Stimulated activated CD8-positive, alpha-beta memory T cell treated with anti-CD3 and anti-CD28 coated beads, Interleukin-15, amount 100 ng/mL, for 4 hours (primary cell): ENCODE measurements around the gene KCNV2.

Experiments used
- DNase-seq, 2 donors: peaks; one replicate each; pipeline ENCODE4 v3.0.0-alpha.2; 2020; ENCODE audit warnings: low read depth in 2 of 2

The KCNV2 gene

DNA sequence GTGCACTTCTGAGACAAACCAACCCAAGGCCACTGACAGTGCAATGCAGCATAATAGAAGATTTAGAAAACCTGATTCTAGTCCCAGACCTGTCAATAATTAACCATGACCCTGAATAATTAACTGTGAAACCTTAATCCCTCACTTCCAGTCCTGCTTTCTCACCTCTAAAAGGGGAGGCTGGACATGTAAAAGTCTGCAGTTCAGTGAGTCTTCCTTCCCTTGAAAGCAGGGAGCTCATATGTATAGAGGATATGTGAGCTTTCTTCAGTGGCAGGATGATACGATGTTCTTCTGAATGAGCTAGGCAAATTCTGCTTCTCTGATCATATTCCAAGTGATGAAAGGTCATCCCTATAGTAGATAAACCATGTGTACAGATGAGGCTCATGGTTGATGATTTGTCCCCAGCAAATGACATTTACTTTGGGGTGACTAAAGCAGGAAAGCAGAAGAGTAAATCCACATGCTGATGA is 2.9 kb downstream of the KCNV2 start:
- DNase-seq = no peak

DNA sequence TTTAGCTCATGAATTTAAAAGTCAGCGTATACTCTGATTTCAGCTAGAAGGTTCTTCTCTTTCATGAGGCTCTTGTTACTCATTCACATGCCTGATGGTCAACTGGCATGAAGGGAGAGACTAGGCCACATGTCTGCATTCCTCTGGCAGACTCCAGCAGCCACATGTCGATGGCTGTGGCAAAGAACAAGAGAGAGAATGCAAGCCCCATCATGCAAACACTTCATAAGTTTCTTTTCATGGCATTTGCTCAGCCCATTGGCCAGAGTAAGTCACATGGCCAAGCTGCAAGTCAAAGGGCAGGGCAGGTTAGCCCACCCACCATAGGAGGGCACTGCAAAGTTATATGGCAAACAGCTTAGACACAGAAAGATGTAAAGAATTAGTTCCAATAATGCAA is 5.4 kb downstream of the KCNV2 start:
- DNase-seq = no peak

DNA sequence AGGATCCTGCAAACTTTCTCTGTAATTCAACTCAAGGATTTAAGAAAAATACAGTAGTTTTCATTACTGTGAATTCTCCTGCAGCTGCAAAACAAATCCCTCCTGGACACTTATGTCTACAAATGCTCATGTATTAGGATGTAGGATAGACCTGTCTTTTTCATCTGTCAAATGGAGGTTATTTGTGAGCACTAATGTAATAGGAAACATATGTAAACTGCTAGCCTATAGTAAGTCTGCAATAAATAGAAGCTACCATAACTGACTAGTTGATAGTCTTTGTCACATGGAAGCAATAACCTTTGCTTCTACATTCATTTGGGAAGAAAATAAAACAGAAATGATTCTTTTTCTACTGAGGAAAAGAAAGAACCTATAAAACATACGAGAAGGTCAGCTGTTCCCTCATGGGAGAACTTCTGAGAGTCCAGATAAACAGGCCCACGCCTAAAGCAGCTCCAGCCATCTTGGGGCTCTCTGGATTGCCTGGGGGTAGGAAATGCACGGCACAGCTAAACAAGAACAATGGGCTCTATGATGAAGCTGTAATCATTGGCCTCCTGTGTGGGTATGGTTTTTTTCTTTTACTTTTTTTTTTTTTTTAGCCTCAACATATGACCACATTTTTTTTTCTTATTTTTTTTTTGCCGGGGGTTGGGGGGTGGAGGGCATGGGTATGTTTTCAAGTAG is 6.2 kb downstream of the KCNV2 start:
- no peak for DNase-seq

DNA sequence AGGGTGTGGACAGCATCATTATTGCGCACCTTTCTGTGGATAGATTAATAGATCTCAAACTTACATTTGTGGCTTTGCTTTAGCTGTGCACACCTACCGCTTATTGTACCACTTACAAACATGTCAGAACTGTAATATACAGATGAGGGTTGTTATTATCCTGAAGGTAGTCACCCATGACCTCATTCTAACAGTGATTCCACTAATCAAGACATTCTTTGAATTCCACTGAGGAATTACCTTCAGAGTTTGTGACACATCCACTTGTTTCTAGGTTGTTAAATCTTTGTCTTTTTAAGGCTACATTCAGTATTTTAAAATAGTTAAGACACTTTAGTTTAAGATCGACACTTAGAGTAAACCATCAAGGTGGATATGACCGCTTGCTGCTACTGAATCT is 7.8 kb downstream of the KCNV2 start:
- DNase-seq = no peak

DNA sequence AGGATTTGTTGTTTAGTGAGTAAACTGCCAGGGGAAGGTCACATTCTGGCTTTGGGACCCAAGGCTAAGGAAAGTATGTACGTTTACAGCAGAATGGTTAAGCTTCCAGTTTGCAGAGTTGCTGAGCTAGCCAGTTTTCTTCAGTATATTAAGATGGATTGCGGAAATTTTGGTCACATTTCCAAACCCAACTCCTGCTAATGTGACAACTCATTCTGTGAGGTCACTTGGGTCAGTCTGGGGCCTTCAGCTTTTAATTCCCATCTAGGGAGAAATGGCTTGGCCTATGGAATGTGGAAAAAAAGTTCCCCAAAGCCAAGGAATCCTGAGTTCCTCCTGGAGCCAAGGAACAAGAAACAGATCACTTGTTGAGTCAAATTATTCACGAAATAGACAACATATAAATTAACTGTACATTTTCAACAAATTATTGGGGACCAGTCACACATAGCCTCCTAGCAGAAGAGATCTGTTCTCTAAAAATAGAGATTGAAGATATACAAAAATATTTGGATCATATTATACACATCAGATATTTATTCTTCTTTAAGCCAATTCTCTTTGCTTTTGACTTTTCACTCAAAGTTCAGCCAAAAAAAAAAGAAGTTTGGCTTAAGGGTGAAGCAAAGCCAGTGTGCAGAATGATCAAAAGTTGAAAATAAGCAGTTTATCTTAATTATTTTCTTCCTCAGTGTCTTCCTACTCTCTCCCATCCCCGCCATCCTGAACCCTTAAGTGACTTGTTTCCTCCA is 8.8 kb downstream of the KCNV2 start:
- no peak for DNase-seq

DNA sequence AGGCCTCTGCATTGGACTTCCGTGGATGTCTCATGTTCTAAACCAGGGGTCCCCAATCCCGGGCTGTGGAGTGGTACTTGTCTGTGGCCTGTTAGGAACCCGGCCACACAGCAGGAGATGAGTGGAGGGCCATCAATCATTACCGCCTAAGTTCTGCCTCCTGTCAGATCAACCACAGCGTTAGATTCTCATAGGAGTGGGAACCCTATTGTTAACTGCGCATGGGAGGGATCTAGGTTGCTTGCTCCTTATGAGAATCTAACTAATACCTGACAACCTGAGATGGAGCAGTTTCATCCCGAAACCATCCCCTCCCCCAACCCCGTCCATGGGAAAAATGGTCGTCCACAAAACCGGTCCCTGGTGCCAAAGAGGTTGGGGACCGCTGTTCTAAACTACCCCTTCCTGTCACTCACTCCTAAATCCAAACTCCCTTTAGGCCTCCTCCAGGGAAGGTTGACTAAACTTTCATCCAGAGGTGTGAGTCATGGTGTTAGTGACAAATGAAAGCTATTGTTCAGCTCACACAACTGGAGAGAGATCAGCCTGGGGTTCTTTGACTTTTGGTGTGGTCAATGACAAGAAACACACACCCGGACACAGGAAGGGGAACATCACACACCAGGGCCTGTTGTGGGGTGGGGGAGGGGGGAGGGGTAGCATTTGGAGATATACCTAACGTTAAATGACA is 9.5 kb downstream of the KCNV2 start:
- DNase-seq = no peak

DNA sequence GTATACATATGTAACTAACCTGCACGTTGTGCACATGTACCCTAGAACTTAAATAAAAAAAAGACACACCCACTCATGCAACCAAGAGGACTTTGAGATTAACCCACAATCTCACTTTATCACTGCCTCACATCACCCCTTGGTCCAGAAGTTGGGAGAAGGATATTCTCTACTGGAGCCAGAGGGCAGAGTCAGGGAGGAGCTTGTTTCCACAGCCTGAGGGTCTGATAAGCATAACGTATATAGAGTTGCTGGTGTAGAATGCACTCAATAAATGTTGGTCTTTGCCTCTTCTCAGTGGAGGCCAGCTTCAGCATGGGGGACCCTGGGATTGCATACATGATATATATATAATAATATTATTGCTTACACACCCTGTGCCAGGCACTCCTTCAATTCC is 10.1 kb downstream of the KCNV2 start:
- DNase-seq = no peak

DNA sequence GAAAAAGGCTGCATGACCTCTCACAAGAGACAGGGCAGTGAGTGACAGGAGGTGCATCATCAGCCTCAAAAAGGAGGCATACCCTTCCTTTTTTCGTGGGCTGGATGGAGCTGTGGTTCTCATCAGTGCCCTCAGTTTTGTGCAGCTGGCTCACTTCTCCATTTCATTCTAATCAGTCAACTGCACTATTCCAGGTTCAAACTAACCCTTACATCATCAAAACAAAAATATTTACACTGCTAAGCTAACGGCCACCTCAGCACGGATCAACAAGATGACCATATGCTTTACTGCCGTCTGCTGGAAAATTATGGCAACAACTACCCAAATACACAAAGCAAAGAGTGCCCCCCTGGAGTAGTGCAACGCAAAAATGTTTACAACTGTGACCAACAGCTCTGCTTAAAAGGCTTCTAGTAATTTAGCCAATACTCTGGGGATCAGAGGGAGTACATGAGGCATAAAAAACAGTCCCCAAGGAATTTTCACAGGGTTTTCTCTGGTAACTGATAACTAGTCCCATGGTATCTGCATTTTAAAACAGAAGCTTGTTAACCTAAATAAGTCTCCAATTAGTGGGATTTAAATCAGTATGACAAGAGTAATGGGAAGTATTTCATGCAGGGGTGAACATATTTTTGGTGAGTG is 10.8 kb downstream of the KCNV2 start:
- DNase-seq = no peak

DNA sequence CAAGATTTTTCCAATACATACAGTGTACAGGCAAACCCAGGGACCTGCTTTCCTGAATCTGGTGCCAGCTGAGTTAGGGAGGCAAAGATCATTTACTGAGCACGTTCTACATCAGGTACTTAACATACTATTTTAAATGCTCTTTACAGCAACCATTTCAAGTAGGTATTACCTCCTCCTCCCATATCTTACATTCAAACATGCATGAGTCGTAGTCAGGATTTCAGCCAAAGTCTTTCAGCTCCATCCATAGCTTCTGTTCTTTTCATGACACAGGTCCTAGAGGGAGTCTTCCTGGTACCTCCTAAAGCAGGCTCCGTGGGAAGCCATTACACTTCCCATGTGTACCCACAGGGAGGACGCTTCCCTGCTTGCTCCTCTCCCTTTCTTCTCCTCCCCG is 11.7 kb downstream of the KCNV2 start:
- DNase-seq = no peak

DNA sequence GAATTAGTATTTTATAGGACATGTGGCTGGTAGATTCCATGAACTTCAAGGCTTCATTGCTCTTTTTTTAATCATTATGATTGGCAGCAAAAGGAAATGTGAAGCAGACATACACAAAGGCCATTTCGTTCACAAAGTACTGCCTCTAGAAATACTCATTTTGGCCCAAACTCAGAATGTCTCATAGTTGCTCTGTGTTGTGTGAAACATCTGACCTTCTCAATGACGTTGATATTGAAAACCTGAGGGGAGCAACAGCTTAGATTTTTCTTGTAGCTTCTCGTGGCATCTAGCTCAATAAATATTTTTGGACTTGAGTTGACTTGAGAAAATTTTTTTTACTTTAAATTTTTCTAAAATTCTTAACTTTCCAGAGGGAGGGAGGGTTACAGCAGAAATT is 12.4 kb downstream of the KCNV2 start:
- no peak for DNase-seq

DNA sequence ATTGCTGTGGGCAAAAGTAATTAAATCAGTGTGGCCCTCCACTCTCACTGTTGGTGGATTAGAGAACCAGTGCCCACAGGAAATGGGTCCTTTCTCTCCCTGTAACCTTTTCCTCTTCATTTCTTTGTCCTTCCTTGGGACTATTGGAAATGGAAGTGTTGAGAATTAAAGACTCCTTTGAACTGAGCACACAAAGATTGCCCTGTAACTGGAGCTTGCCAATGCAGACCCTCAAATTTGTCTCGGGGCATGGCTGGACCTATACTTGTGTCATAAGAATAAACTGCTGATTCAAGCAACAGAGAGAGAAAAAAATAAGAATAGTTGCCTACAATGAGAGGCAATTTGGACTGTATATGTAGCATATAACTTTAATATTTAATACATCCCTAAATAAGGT is 13.7 kb downstream of the KCNV2 start:
- no peak for DNase-seq

DNA sequence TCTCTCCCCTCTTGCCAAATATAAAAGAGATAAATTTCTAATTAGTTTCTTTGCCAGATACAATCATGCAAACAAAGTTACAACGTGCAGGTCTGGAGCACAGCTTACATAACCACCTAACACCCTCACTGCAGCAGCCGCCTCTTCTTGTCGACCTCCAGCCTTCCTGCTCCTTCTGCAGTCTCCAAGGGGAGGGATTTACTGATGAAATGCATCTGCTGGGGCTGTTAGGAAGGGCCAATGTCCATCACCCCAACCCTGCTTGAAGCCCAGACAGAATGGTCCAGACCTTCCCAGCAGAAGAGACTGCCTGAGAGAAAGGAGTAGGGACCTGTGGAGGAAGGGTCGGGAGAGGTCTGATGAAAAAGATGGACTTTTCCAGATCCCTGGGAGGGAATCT is 15.2 kb downstream of the KCNV2 start:
- DNase-seq = no peak

DNA sequence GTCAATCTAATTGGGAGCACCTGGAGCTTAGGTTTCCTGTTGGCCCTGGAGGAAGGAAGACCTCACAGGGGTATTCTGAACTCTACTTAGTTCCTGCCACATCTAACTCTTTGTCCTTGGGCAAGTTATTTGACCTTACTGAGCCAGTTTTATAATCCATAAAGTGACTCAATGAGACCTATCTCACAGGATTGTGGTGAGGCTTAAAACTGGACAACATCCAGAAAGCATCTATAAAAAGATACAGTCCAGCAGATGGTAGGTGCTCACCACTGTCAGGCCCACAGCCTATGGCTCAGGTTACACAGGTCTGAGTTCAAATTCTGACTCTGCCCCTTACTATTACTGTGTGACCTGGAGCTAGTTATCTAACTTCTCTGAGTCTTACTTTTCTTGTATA is 23.3 kb downstream of the KCNV2 start:
- no peak for DNase-seq

DNA sequence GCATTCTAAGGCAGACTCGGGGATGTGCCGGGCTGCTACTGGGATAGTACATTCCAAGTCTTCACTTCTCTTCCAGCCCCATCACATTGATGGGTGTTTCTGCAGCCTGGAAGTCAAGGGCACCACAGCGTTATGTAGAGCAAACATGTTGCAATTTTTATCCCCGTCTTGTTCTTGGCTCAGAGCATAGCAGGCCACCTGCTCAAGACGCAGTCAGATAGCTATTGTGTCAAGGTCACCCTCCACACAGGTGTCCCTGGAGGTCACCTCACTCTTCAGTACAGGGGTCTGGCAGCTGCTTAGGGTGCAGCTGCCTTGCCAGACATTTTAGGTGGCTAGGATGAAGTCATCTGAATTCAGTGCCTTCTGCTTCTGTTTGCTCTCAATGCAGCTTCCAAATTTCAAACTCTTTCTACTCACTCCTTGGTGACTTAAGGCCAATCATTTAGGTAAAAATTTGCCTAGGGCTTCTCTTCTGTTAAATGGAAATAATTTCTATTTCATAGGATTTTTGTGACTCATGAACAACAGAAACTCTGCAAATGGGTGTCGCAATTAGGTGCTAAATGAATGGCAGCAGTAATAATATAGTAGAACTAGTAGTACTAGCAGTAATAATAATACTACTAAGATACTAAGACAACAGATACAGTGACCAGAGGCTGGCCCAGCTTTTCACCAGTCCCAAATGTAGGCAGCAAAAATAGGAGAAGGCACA is 24.3 kb downstream of the KCNV2 start:
- no peak for DNase-seq

DNA sequence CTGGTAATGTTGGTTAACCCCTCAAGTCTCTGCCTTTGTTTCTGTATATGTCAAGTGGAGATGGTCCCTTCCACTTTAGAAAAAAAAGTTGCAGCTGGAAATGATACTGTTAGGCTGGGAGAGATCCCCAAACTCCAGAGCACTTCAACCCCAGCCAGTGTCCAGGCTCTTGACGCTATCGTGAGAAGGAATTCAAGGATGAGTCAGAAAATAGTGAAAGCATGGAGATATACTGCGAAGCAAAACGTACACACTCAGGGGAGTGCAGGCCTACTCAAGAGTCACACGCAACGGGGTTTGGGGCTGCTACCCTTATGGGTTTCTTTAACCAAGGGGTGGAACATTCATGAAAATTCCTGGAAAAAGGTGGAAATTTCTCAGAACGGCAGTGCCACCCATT is 24.9 kb downstream of the KCNV2 start:
- DNase-seq = no peak

DNA sequence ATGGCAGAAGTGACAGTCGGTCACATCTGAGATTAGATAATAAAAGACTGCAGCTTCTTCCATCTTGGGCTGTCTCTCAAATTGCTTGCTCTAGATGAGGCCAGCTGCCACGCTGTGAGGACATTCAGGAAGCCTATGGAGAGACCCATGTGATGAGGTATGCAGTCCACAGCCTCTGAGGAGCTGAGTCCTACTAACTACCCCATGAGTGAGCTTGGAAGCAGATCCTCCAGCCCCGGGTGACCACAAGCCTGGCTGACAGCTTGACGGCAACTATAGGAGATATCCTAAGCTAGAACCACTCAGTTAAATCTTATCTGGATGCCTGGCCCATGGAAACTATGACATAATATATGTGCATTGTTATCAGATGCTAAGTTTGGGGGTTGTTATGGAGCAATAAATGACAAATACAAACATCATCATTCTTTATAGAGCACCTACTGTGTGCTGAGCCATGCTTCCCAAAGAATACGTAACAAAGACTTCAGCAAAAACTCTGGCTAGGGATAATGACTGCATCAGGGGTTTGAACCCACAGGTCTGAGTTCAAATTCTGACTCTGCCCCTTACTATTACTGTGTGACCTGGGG is 26.7 kb downstream of the KCNV2 start:
- no peak for DNase-seq

DNA sequence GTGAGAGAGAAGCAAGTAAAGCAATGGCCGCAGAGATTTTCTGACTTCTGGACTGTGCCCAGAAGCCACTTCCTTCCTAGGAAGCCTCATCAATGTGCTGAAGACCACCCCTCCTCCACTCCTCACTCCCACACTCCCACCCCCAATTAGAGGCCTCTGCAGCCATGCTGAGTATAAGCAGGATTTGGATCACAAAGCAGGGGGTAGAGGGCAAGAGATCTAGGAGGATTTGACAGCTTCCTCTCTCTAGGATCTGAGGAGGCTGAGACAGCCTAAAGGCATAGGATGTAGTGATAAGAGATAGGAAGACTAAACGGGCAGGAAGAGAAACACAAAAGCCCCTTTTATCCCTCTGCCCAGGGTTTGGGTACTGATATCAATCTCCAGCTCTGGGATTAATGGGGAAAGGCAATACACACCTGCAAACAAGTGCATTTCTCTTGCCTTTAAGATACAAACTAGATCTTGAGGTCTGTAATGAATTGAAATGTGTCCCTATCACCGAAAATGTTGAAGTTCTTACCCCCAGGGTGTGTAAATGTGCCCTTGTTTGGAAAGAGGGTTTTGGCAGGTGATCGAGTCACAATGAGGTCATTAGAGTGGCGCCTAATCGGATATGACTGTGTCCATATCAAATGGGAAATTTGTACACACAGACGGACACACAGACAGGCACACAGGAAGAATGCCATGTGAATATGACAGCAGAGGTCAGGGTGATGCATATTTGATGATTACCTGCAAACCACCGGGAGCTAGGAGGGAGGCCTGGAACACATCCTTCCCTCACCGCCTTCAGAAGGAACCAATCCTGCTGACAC is 28.5 kb downstream of the KCNV2 start:
- no peak for DNase-seq

DNA sequence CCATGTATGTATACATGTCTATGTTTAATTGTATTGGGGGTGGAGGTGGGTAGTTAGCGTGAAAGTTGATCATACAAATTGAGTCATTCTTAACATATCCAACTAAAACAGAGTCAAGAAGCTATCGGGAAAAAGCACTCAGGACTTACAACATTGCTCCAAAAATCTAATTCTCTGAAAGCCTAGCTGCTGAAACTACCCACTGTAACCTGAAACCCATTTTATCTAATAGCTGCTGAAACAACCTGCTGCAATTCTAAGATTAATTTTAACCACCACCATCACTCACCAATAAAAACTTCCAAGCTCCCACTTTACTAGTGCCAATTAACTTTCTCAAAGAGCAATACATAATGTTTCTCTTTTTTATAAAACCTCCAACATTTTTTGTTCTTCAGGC is 32.2 kb downstream of the KCNV2 start:
- no peak for DNase-seq

DNA sequence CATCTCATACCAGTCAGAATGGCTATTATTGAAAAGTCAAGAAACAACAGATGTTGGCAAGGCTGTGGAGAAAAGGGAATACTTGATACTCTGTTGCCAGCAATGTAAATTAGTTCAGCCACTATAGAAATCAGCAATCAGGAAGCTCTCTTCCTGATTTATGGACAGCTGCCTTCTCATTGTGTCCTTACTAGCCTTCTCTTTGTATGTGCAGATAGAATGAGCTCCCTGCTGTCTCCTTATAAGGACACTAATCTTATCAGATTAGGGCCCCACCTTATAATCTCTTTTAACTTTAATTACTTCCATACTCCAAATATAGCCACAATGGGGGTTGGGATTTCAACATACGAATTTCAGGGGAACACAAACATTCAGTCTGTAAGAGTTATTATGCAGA is 38.0 kb downstream of the KCNV2 start:
- DNase-seq = no peak

DNA sequence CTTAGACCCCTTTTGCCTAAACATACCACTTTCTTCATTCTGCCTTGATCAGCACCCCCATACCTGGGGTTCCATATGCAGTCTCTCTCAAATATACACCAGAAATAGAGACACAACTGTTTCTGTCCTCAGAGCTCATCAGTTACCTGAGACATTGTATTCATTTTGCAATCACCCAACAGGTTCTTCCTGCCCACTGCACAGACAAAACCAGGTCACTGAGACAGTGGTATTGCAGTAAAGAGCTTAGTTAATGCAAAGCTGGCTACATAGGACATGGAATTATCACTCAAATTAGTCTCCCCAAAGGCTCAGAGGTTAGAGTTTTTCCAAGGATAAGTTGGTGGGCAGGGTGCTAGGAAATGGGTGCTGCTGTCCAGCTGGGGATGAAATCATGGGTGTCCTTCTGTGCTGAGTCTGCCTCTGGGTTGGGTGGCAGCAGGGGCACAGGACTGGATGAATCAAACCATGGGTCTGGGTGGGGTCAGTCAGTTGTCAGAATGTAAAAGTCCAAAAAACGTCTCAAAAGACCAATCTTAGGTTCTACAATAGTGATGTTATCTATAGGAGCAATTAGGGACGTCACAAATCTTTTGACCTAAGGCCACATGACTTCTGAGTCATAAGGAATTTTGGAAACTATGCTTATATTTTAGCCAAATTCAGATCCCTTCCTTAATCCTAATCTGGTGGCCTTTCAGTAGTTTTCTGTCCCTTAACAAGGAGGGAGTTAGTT is 41.0 kb downstream of the KCNV2 start:
- no peak for DNase-seq
